GM12878 (cell line): Measurements from ENCODE around the gene PDRG1. TPM values are rescaled to one million over a fixed set of nuclear protein-coding genes. Genes with fewer than 3 reads are reported as not detected.
A peak's percentile ranks its signal among the peaks of the same experiment; 100 is the strongest.

Source experiments
- ATAC-seq: fragments of 200-7000 bp; cut with Tn5 transposase; 3 replicates; pipeline ENCODE4 v1.9.1; 2020; ENCODE audit warnings: mild to moderate bottlenecking, moderate library complexity
- Bru-seq: library from RNA; stranded (reverse); fragments of 400-500 nt; gene quantifications from one replicate; lab custom pipeline; 2021; lab: Mats Ljungman, UMichigan
- BruChase-seq, 2 experiments: library from RNA; stranded (reverse); fragments of 400-500 nt; gene quantifications; one replicate each; lab custom pipeline; 2021; lab: Mats Ljungman, UMichigan
- BruUV-seq: library from RNA; stranded (reverse); fragments of 400-500 nt; replicated peaks from 2 replicates; lab custom pipeline; 2021; lab: Mats Ljungman, UMichigan
- CTCF ChIA-PET: fragments of 300-600 bp; sonication (Branson Sonifier 250); formaldehyde crosslinking; extraction: SDS; loops from one replicate; lab custom pipeline; 2021; ENCODE audit warnings: inconsistent platforms; lab: Yijun Ruan, JAX
- POLR2A ChIA-PET: fragments of 350-600 bp; formaldehyde crosslinking; extraction: SDS; loops from one replicate; lab custom pipeline; 2021; ENCODE audit warnings: inconsistent platforms; lab: Charles Lee
- RAD21 ChIA-PET: fragments of 300-600 bp; sonication (Branson Sonifier 250); formaldehyde crosslinking; loops from one replicate; lab custom pipeline; 2023; ENCODE audit warnings: antibody characterized with exemption; ENCODE audit not compliant: unreplicated experiment; lab: Charles Lee
- SMC1A ChIA-PET: fragments of 300-600 bp; sonication (Branson Sonifier 250); formaldehyde crosslinking; loops from one replicate; lab custom pipeline; 2023; ENCODE audit not compliant: unreplicated experiment, uncharacterized antibody; lab: Charles Lee
- DNase-seq: peaks from one replicate; pipeline ENCODE4 v3.0.0-alpha.2; 2011; ENCODE audit warnings: low read depth, low spot score
- FAIRE-seq: peaks from 3 replicates; lab custom pipeline; 2011; peaks lifted over from hg19 to GRCh38; lab: Jason Lieb, UNC
- H2AFZ ChIP-seq: 2 replicates; pipeline ENCODE4 v1.6.0; 2011; ENCODE audit warnings: low read depth, low read length, control low read depth; ENCODE audit not compliant: control insufficient read depth
- H3K27ac ChIP-seq: 2 replicates; pipeline ENCODE4 v1.5.1; 2011; ENCODE audit warnings: control low read depth; ENCODE audit not compliant: control insufficient read depth, insufficient read depth
- H3K27me3 ChIP-seq, 2 experiments: replicated peaks in 1 of 2; 2 replicates each; pipeline versions ENCODE4 v1.6.0 to v1.6.1; 2011; ENCODE audit warnings: low read length in 1 of 2; ENCODE audit not compliant: control insufficient read depth in 2 of 2, insufficient read depth in 2 of 2
- H3K36me3 ChIP-seq, 2 experiments: 2 replicates each; pipeline ENCODE4 v1.5.1; 2011; ENCODE audit warnings: low read length in 1 of 2; ENCODE audit not compliant: control insufficient read depth in 2 of 2, insufficient read depth in 2 of 2
- H3K4me1 ChIP-seq: 2 replicates; pipeline ENCODE4 v1.6.1; 2011; ENCODE audit warnings: mild to moderate bottlenecking, low read length, moderate library complexity, mixed read lengths; ENCODE audit not compliant: control insufficient read depth, insufficient read depth
- H3K4me2 ChIP-seq: 2 replicates; pipeline ENCODE4 v1.6.0; 2011; ENCODE audit warnings: control low read depth; ENCODE audit not compliant: control insufficient read depth, insufficient read depth
- H3K4me3 ChIP-seq: fragments of 200-600 bp; sonication (generic); 2 replicates; pipeline ENCODE4 v1.5.1; 2016
- H3K79me2 ChIP-seq: 2 replicates; pipeline ENCODE4 v1.6.0; 2011; ENCODE audit warnings: low read length; ENCODE audit not compliant: control insufficient read depth, insufficient read depth
- H3K9ac ChIP-seq: 2 replicates; pipeline ENCODE4 v1.8.0; 2011; ENCODE audit warnings: low read length, control low read depth, mixed read lengths; ENCODE audit not compliant: control insufficient read depth, insufficient read depth
- H3K9me3 ChIP-seq: replicated peaks from 3 replicates; pipeline ENCODE4 v1.5.1; 2011; ENCODE audit warnings: mild to moderate bottlenecking, low read length; ENCODE audit not compliant: control insufficient read depth, insufficient read depth
- H4K20me1 ChIP-seq: 2 replicates; pipeline ENCODE4 v1.6.0; 2011; ENCODE audit not compliant: control insufficient read depth, insufficient read depth
- BHLHE40 ChIP-seq, 2 experiments: fragments of 450-650 bp in 1 of 2; IDR thresholded peaks; 2 replicates each; pipeline ENCODE4 v1.6.1; 2011 to 2017; ENCODE audit warnings: low read depth in 2 of 2, borderline replicate concordance in 1 of 2, improper control_type of control experiment in 1 of 2, low read length in 1 of 2, mild to moderate bottlenecking in 1 of 2
- EP300 ChIP-seq, 2 experiments: fragments of 150-350 bp in 1 of 2; IDR thresholded peaks; 2 replicates each; pipeline ENCODE4 v1.6.1; 2011 to 2012; ENCODE audit warnings: low read depth in 2 of 2, low read length in 2 of 2, borderline replicate concordance in 1 of 2, improper control_type of control experiment in 1 of 2, inconsistent platforms in 1 of 2; ENCODE audit not compliant: control insufficient read depth in 1 of 2
- HCFC1 ChIP-seq: fragments of 150-350 bp; IDR thresholded peaks from 2 replicates; pipeline ENCODE4 v1.6.1; 2014; ENCODE audit warnings: low read length
- HDAC2 ChIP-seq: fragments of 200-600 bp; sonication (generic); IDR thresholded peaks from 2 replicates; pipeline ENCODE4 v1.6.1; 2017
- IRF4 ChIP-seq: IDR thresholded peaks from 2 replicates; pipeline ENCODE4 v1.6.1; 2011; ENCODE audit warnings: low read depth, low read length
- POLR2AphosphoS2 ChIP-seq: IDR thresholded peaks from 2 replicates; pipeline ENCODE4 v1.6.1; 2011; ENCODE audit warnings: low read depth, mild to moderate bottlenecking, low read length, improper control_type of control experiment, moderate library complexity
- RELA ChIP-seq: fragments of 450-650 bp; IDR thresholded peaks from 2 replicates; pipeline ENCODE4 v1.8.0; 2014; ENCODE audit warnings: borderline replicate concordance; ENCODE audit not compliant: partially characterized antibody
- SMAD5 ChIP-seq: IDR thresholded peaks from 2 replicates; pipeline ENCODE4 v1.6.1; 2016; ENCODE audit warnings: antibody characterized with exemption, low read depth
- SMC3 ChIP-seq: IDR thresholded peaks from 2 replicates; pipeline ENCODE4 v1.6.1; 2011; ENCODE audit warnings: low read length, improper control_type of control experiment, borderline replicate concordance
- SRF ChIP-seq, 2 experiments: IDR thresholded peaks; 2 replicates each; pipeline ENCODE4 v1.6.1; 2011; ENCODE audit warnings: low read depth in 2 of 2, low read length in 2 of 2, mild to moderate bottlenecking in 1 of 2, moderate library complexity in 1 of 2
- WGBS: methylation state at CpG from one replicate; pipeline ENCODE4 v1.1.6; 2016; ENCODE audit warnings: low lambda C conversion rate; ENCODE audit not compliant: insufficient replicate concordance, insufficient coverage; ENCODE audit errors: missing lambda C conversion rate; 5-methylcytosine and 5-hydroxymethylcytosine counted together
- in situ Hi-C: fragments of 300-500 bp; cut with MboI; formaldehyde crosslinking; loops from 9 replicates; pipeline ENCODE4 v1.14.3; 2018; ENCODE audit warnings: mixed read lengths
- intact Hi-C: fragments of 100-400 bp; cut with micrococcal nuclease; formaldehyde crosslinking; loops from one replicate; pipeline ENCODE4 v1.14.2; 2022; ENCODE audit not compliant: unreplicated experiment
- long read RNA-seq, 2 experiments: library from polyadenylated mRNA; unstranded; transcript quantifications; one replicate each; pipeline ENCODE4 v2.0.0, GENCODE V29; 2019 to 2020
- polyA minus RNA-seq, 3 experiments: library from RNA; depleted of rRNA, polyadenylated mRNA; stranded (reverse); fragments of >200 nt; gene quantifications; 2 replicates each; pipeline ENCODE4 v1.2.3, GENCODE V29; 2011
- polyA plus RNA-seq, 11 experiments: library from polyadenylated mRNA; depleted of rRNA in 4 of 11; unstranded in 6 of 11; stranded (reverse) in 5 of 11; fragments of >200 nt; fragmentation: Nextera tagmentation in 4 of 11; fragmentation: Illumina TruSeq in 1 of 11; extraction: Ambion mirVana in 4 of 11; extraction: Trizol in 1 of 11; gene quantifications; 1 replicate in 1 of 11; 2 replicates in 10 of 11; pipeline versions ENCODE4 v1.2.1 to v1.2.3, GENCODE V29; 2011 to 2016; ENCODE audit warnings: inconsistent platforms in 2 of 11, missing spikeins in 2 of 11, low read depth in 1 of 11
- total RNA-seq, 4 experiments: library from RNA; depleted of rRNA in 3 of 4; stranded (reverse); fragments of >200 nt in 3 of 4; fragmentation: Illumina TruSeq in 1 of 4; extraction: Trizol in 1 of 4; gene quantifications; 2 replicates each; pipeline versions ENCODE4 v1.2.1 to v1.2.3, GENCODE V29; 2013 to 2021
- TF ChIP-seq, protein P1 (sequence below): IDR thresholded peaks from 2 replicates; pipeline ENCODE4 v1.6.1; 2012; ENCODE audit warnings: low read depth, low read length, improper control_type of control experiment
- TF ChIP-seq, protein P2 (sequence below): fragments of 450-650 bp; IDR thresholded peaks from 2 replicates; pipeline ENCODE4 v1.6.1; 2017; ENCODE audit warnings: low read depth, mild to moderate bottlenecking, moderate library complexity

The PDRG1 gene
- total RNA-seq (2013; cell fraction: nucleolus; rRNA removed) = 5.6 and 6.1 TPM in 2 replicates
- 13.1 and 16.4 TPM in 2 replicates for total RNA-seq (2014; rRNA removed)
- total RNA-seq (2014; rRNA removed; fragmentation: Illumina TruSeq; extraction: Trizol) = 10.4 and 11.1 TPM in 2 replicates
- total RNA-seq (2021) = 20.9 and 21.4 TPM in 2 replicates
- polyA plus RNA-seq (2011; ENCODE audit: low read depth) = 11.3 TPM
- polyA plus RNA-seq (2011; rRNA removed) = 18.6 and 25.6 TPM in 2 replicates
- polyA plus RNA-seq (2011; cell fraction: cytosol; rRNA removed) = 25.2 and 27.8 TPM in 2 replicates
- 13.6 and 14.6 TPM in 2 replicates for polyA plus RNA-seq (2011; cell fraction: nucleus; rRNA removed)
- polyA plus RNA-seq (2012) = 14.9 and 17.3 TPM in 2 replicates
- polyA plus RNA-seq (2014; fragmentation: Illumina TruSeq; extraction: Trizol) = 13.2 and 17.9 TPM in 2 replicates
- polyA plus RNA-seq (2014; fragmentation: Nextera tagmentation; extraction: Ambion mirVana) = 10 to 100 TPM; 34.1 to 55.8 TPM
- 20.1 and 21.6 TPM in 2 replicates for polyA plus RNA-seq (2014; rRNA removed)
- polyA plus RNA-seq (2016; fragmentation: Nextera tagmentation; extraction: Ambion mirVana) = 10 to 100 TPM; 30.5 to 32.9 TPM
- 6.4 and 7.7 TPM in 2 replicates for polyA minus RNA-seq (2011; rRNA and poly(A)+ RNA removed)
- 3.1 and 6.3 TPM in 2 replicates for polyA minus RNA-seq (2011; cell fraction: cytosol; rRNA and poly(A)+ RNA removed)
- 3.7 and 6.4 TPM in 2 replicates for polyA minus RNA-seq (2011; cell fraction: nucleus; rRNA and poly(A)+ RNA removed)
- Bru-seq, nascent RNA = percentile 89 among the genes with signal in this experiment
- percentile 80 among the genes with signal in this experiment for BruChase-seq, experiment 1, labeled RNA remaining after a 6-hour chase
- BruChase-seq, experiment 2, labeled RNA remaining after a 2-hour chase = percentile 89 among the genes with signal in this experiment
- long read RNA-seq, experiment 1, transcript PDRG1-201 (5 exons, 1,998 nt) = major isoform, 39 of 42 reads
- long read RNA-seq, experiment 1, partial matches to known transcripts = 1 of 42 reads
- long read RNA-seq, experiment 1, other reads (novel, unspliced or antisense) = 2 of 42 reads
- long read RNA-seq, experiment 2, transcript PDRG1-201 (5 exons, 1,998 nt) = major isoform, 66 of 71 reads
- long read RNA-seq, experiment 2, partial matches to known transcripts = 3 of 71 reads
- long read RNA-seq, experiment 2, other reads (novel, unspliced or antisense) = 2 of 71 reads

DNA sequence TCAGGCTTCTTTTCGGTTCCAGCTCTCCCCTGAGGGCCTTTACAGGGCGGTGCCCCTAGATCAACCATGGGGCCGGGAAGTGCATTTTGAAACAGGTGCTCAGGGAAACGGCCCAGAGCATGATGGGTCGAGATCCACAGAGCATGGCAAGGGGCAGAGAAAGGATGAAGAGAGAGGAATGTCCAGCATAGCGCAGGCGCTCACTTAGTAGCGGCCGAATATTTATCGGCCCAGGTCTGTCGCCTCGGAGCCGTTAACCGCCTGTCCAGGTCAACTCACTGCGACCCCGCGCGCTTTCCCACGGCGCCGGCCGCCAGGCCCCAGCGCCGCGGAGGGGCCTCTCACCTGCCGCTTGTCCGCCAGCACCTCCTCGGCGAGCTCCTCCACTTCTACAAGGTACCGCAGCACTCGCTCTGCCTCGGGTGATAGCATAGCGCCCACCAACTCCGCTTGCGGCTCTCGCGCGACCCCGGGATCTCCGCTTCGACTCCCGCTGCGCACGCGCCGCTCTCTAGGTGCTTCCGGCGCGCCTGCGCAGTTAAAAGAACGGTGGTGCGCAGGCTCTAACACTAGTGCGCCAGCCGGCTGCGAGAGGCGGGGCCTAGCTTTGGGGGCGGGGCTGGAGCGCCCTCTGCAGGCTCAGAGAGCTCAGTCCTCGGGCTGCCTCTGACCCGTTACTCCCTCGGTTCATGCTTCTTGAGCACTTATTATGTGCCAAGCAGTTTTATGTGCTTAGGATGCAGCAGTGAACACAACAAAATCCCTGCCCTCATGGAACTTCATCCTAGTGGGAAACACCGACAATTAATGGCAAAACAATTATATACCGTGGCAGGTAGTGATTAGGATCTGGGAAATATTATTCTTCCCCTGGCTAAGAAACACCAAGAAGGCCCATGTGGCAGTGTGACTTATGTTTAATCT, at the start of gene PDRG1:
Gene PDRG1, minus strand, starts transcription at position 517 of the 924 bp plus-strand sequence. Its CDS starts 85 bp downstream, at position 432.
- H3K4me2 ChIP-seq = peak within 1 kb of the TSS; percentile 79
- ChIA-PET SMC1A (interaction anchor here (0.7 to 6.6 kb wide), 28 partner anchors 12 to 144 kb away, joined by 3 to 181 read pairs (median 6); partner anchors contain the start of genes DUSP15 and TTLL9), CTCF (interaction anchor here (0.8 to 4.9 kb wide), 38 partner anchors 9 to 700 kb away, joined by 3 to 307 read pairs (median 6); no protein-coding TSS in a partner anchor), POLR2A (interaction anchor here (0.7 to 2.6 kb wide), 10 partner anchors 18 to 101 kb away, joined by 3 to 10 read pairs (median 4); partner anchors contain the start of genes DUSP15 and TTLL9), RAD21 (interaction anchor here (0.6 to 11.9 kb wide), 32 partner anchors 10 to 158 kb away, joined by 3 to 248 read pairs (median 4); partner anchors contain the start of gene TM9SF4)
- H3K36me3 ChIP-seq = peaks cover 15 to 16% of the 10 kb centered on the region in 2 experiments
- H3K79me2 ChIP-seq = peaks cover 23% of the 10 kb centered on the region
- DNase-seq = peak; percentile 76
- in situ Hi-C loops (loop anchor here (5.0 kb wide), 1 partner anchor 94 kb away; no protein-coding TSS in a partner anchor), intact Hi-C loops (loop anchor here (1.0 to 10.0 kb wide), 3 partner anchors 99 to 143 kb away; no protein-coding TSS in a partner anchor)
- WGBS = 1% methylated on average over 63 of the region's 63 CpGs
- TSS peak; percentile 60 for BruUV-seq
- peak within 1 kb of the TSS; percentile 76 for H3K9ac ChIP-seq
- FAIRE-seq = peak; percentile 92
- H4K20me1 ChIP-seq = no peaks in the 10 kb centered on the region
- H3K4me3 ChIP-seq = peak within 1 kb of the TSS; percentile 90
- no peaks in the 10 kb centered on the region for H3K27me3 ChIP-seq
- H3K27ac ChIP-seq = peak within 1 kb of the TSS; percentile 55
- peak; percentile 98 for ATAC-seq
- H3K4me1 ChIP-seq = peaks cover 6% of the 10 kb centered on the region
- peak within 1 kb of the TSS; percentile 11 for H2AFZ ChIP-seq
- H3K9me3 ChIP-seq = peaks cover 2% of the 10 kb centered on the region; the same call in 1 of the 3 replicates
- TF ChIP-seq EP300 (IDR thresholded peaks at IDR 0.05; ENCODE audit: borderline replicate concordance in 1 of 2, control insufficient read depth in 1 of 2, low read depth in 2 of 2, low read length in 2 of 2) (no peak), BHLHE40 (IDR thresholded peaks at IDR 0.05; ENCODE audit: borderline replicate concordance in 1 of 2, low read depth in 2 of 2, low read length in 1 of 2) (peak in 1 of 2 experiments; percentile 74; a peak in 3 of 4 replicates), RELA (peak; percentile 42), HCFC1 (peak; percentile 49; the same call in 1 of the 2 replicates), SRF (IDR thresholded peaks at IDR 0.05; ENCODE audit: low read depth in 2 of 2, low read length in 2 of 2) (no peak), HDAC2 (no peak), SMAD5 (no peak), SMC3 (peak; percentile 97), POLR2AphosphoS2 (no peak; the same call in 1 of the 2 replicates), IRF4 (no peak)
- TF ChIP-seq, protein P1, sequence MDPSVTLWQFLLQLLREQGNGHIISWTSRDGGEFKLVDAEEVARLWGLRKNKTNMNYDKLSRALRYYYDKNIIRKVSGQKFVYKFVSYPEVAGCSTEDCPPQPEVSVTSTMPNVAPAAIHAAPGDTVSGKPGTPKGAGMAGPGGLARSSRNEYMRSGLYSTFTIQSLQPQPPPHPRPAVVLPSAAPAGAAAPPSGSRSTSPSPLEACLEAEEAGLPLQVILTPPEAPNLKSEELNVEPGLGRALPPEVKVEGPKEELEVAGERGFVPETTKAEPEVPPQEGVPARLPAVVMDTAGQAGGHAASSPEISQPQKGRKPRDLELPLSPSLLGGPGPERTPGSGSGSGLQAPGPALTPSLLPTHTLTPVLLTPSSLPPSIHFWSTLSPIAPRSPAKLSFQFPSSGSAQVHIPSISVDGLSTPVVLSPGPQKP = peak; percentile 86
- TF ChIP-seq, protein P2, sequence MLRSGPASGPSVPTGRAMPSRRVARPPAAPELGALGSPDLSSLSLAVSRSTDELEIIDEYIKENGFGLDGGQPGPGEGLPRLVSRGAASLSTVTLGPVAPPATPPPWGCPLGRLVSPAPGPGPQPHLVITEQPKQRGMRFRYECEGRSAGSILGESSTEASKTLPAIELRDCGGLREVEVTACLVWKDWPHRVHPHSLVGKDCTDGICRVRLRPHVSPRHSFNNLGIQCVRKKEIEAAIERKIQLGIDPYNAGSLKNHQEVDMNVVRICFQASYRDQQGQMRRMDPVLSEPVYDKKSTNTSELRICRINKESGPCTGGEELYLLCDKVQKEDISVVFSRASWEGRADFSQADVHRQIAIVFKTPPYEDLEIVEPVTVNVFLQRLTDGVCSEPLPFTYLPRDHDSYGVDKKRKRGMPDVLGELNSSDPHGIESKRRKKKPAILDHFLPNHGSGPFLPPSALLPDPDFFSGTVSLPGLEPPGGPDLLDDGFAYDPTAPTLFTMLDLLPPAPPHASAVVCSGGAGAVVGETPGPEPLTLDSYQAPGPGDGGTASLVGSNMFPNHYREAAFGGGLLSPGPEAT = no peak
